ENCODE results near the gene SPTBN1. TPM values are rescaled to one million over a fixed set of nuclear protein-coding genes. Genes with fewer than 3 reads are reported as not detected.

Gene SPTBN1
- total and polyA plus RNA-seq, 9 of the 15 experiments (the other 6 are each of a cell fraction or from before 2014, with no cell fraction given), result 8.9 to 66.8 (median 31.4) TPM

GRCh38 chr2:54574107-54574859 lies 118.2 kb downstream of the SPTBN1 start (continued):
- TF ChIP-seq CTCF (IDR thresholded peaks at IDR 0.05 in 2 of 3, conservative IDR thresholded peaks at IDR 0.05 in 1 of 3; ENCODE audit: insufficient read depth in 2 of 3, low read depth in 1 of 3, low read length in 3 of 3) (no peak), ATF1 (CRISPR knock-in tag; IDR thresholded peaks at IDR 0.05) (no peak), ATF1 (tag; IDR thresholded peaks at IDR 0.05) (peak; percentile 71), RAD21 (CRISPR knock-in tag; conservative IDR thresholded peaks at IDR 0.05 in 1 of 2, IDR thresholded peaks at IDR 0.05 in 1 of 2) (peak in 1 of 2 experiments; percentile 10; a peak in 1 of 4 replicates), ARNT (IDR thresholded peaks at IDR 0.05) (0 out of 4 replicates have a peak, but pooled peaks of 1 of the 2 experiments have one; percentile 36), TAF9B (IDR thresholded peaks at IDR 0.05; ENCODE audit: partially characterized antibody) (peak; percentile 65), ZNF263 (CRISPR knock-in tag; IDR thresholded peaks at IDR 0.05; ENCODE audit: borderline replicate concordance) (peak; percentile 44; the same call in 1 of the 2 replicates), DMBX1 (CRISPR knock-in tag; IDR thresholded peaks at IDR 0.05; ENCODE audit: borderline replicate concordance) (peak; percentile 64; the same call in 1 of the 2 replicates), MEF2D (tag; conservative IDR thresholded peaks at IDR 0.05; ENCODE audit: low read depth) (peak; percentile 71), CEBPB (tag; IDR thresholded peaks at IDR 0.05) (peak; percentile 41; the same call in 1 of the 2 replicates), NFATC3 (IDR thresholded peaks at IDR 0.05) (no peak), ATF6 (CRISPR knock-in tag; IDR thresholded peaks at IDR 0.05) (0 out of 2 replicates have a peak, but pooled peaks have one; percentile 46), SOX6 (IDR thresholded peaks at IDR 0.05) (peak; percentile 90), ETV1 (tag; conservative IDR thresholded peaks at IDR 0.05; ENCODE audit: low read depth) (peak; percentile 68), TEAD4 (IDR thresholded peaks at IDR 0.05; ENCODE audit: low read length) (peak; percentile 84), TEAD4 (CRISPR knock-in tag; IDR thresholded peaks at IDR 0.05; ENCODE audit: borderline replicate concordance) (no peak), NCOR1 (IDR thresholded peaks at IDR 0.05) (peak; percentile 69), JUN (IDR thresholded peaks at IDR 0.05; ENCODE audit: borderline replicate concordance, low read depth, low read length) (peak; percentile 87; the same call in 1 of the 2 replicates), JUN (CRISPR knock-in tag; IDR thresholded peaks at IDR 0.05; ENCODE audit: borderline replicate concordance) (no peak), RBM39 (optimal IDR thresholded peaks at IDR 0.05; ENCODE audit: low read depth, low read length) (no peak), MCM3 (IDR thresholded peaks at IDR 0.05) (no peak), EHMT2 (IDR thresholded peaks at IDR 0.05) (no peak), SMAD1 (IDR thresholded peaks at IDR 0.05; ENCODE audit: low read depth, low read length, partially characterized antibody) (no peak), MTA2 (IDR thresholded peaks at IDR 0.05; ENCODE audit: low read depth) (no peak), MYNN (IDR thresholded peaks at IDR 0.05) (peak; percentile 68; the same call in 1 of the 2 replicates), MYNN (CRISPR knock-in tag; IDR thresholded peaks at IDR 0.05) (no peak), CCNT2 (IDR thresholded peaks at IDR 0.05; ENCODE audit: borderline replicate concordance, extremely low read depth, insufficient read length, low read depth, low read length) (peak; percentile 4)

Measured in K562 (cell line).